ENCODE data around the gene FNDC11.

Gene FNDC11

GRCh38 chr20:63540417-63541186 lies 13.4 kb upstream of the FNDC11 start:
- Histone ChIP-seq H3K4me1 (ENCODE audit: insufficient read depth, low read length) (no peaks in the 10 kb centered on the region; the same call in 1 of the 2 replicates), H3K36me3 (ENCODE audit: insufficient read depth, low read length) (no peaks in the 10 kb centered on the region), H3K9me3 (ENCODE audit: control insufficient read depth, insufficient read depth, low read length) (no peaks in the 10 kb centered on the region), H3K9ac (ENCODE audit: low read depth, low read length) (no peak overlapping the region)

GRCh38 chr20:63541371-63541770 lies 12.6 kb upstream of the FNDC11 start:
- H3K36me3 ChIP-seq (ENCODE audit: insufficient read depth, low read length), result no peaks in the 10 kb centered on the region
- no peak overlapping the region for H3K9ac ChIP-seq (ENCODE audit: low read depth, low read length)
- no peaks in the 10 kb centered on the region; the same call in 1 of the 2 replicates for H3K4me1 ChIP-seq (ENCODE audit: insufficient read depth, low read length)
- H3K9me3 ChIP-seq (ENCODE audit: control insufficient read depth, insufficient read depth, low read length), result no peaks in the 10 kb centered on the region

- Histone ChIP-seq H3K4me1 (ENCODE audit: insufficient read depth, low read length) (no peaks in the 10 kb centered on the region; the same call in 1 of the 2 replicates), H3K36me3 (ENCODE audit: insufficient read depth, low read length) (no peaks in the 10 kb centered on the region), H3K9me3 (ENCODE audit: control insufficient read depth, insufficient read depth, low read length) (no peaks in the 10 kb centered on the region), H3K9ac (ENCODE audit: low read depth, low read length) (no peak overlapping the region)
Measured at GRCh38 chr20:63542031-63542559, 11.9 kb upstream of the FNDC11 start.

- Histone ChIP-seq H3K9ac (ENCODE audit: low read depth, low read length) (no peak overlapping the region), H3K36me3 (ENCODE audit: insufficient read depth, low read length) (no peaks in the 10 kb centered on the region), H3K4me1 (ENCODE audit: insufficient read depth, low read length) (peaks cover under 1% of the 10 kb centered on the region; the same call in 1 of the 2 replicates), H3K9me3 (ENCODE audit: control insufficient read depth, insufficient read depth, low read length) (no peaks in the 10 kb centered on the region)
Measured at GRCh38 chr20:63542696-63543095, 11.3 kb upstream of the FNDC11 start.

- no peaks in the 10 kb centered on the region for H3K9me3 ChIP-seq (ENCODE audit: control insufficient read depth, insufficient read depth, low read length)
- H3K9ac ChIP-seq (ENCODE audit: low read depth, low read length), result no peak overlapping the region
- H3K4me1 ChIP-seq (ENCODE audit: insufficient read depth, low read length), result peaks cover 5% of the 10 kb centered on the region; the same call in 1 of the 2 replicates
- H3K36me3 ChIP-seq (ENCODE audit: insufficient read depth, low read length), result no peaks in the 10 kb centered on the region
Measured at GRCh38 chr20:63543131-63543530, 10.8 kb upstream of the FNDC11 start.

- no peaks in the 10 kb centered on the region for H3K36me3 ChIP-seq (ENCODE audit: insufficient read depth, low read length)
- H3K9ac ChIP-seq (ENCODE audit: low read depth, low read length), result no peak overlapping the region
- no peaks in the 10 kb centered on the region for H3K9me3 ChIP-seq (ENCODE audit: control insufficient read depth, insufficient read depth, low read length)
- peaks cover 11% of the 10 kb centered on the region; the same call in 1 of the 2 replicates for H3K4me1 ChIP-seq (ENCODE audit: insufficient read depth, low read length)
Measured at GRCh38 chr20:63543733-63544132, 10.2 kb upstream of the FNDC11 start.

GRCh38 chr20:63544241-63544957 lies 9.6 kb upstream of the FNDC11 start:
- Histone ChIP-seq H3K36me3 (ENCODE audit: insufficient read depth, low read length) (no peaks in the 10 kb centered on the region), H3K4me1 (ENCODE audit: insufficient read depth, low read length) (peaks cover 13% of the 10 kb centered on the region; the same call in 1 of the 2 replicates), H3K9me3 (ENCODE audit: control insufficient read depth, insufficient read depth, low read length) (no peaks in the 10 kb centered on the region), H3K9ac (ENCODE audit: low read depth, low read length) (no peak overlapping the region)

GRCh38 chr20:63544958-63545516 lies 8.9 kb upstream of the FNDC11 start:
- no peaks in the 10 kb centered on the region for H3K36me3 ChIP-seq (ENCODE audit: insufficient read depth, low read length)
- no peaks in the 10 kb centered on the region for H3K9me3 ChIP-seq (ENCODE audit: control insufficient read depth, insufficient read depth, low read length)
- H3K4me1 ChIP-seq (ENCODE audit: insufficient read depth, low read length), result peaks cover 16% of the 10 kb centered on the region; the same call in 1 of the 2 replicates
- no peak overlapping the region for H3K9ac ChIP-seq (ENCODE audit: low read depth, low read length)

GRCh38 chr20:63545814-63546213 lies 8.1 kb upstream of the FNDC11 start:
- Histone ChIP-seq H3K4me1 (ENCODE audit: insufficient read depth, low read length) (peaks cover 16% of the 10 kb centered on the region; the same call in 1 of the 2 replicates), H3K9ac (ENCODE audit: low read depth, low read length) (no peak overlapping the region), H3K9me3 (ENCODE audit: control insufficient read depth, insufficient read depth, low read length) (no peaks in the 10 kb centered on the region), H3K36me3 (ENCODE audit: insufficient read depth, low read length) (no peaks in the 10 kb centered on the region)

GRCh38 chr20:63546256-63546955 lies 7.6 kb upstream of the FNDC11 start:
- Histone ChIP-seq H3K9ac (ENCODE audit: low read depth, low read length) (no peak overlapping the region), H3K4me1 (ENCODE audit: insufficient read depth, low read length) (peaks cover 16% of the 10 kb centered on the region; the same call in 1 of the 2 replicates), H3K9me3 (ENCODE audit: control insufficient read depth, insufficient read depth, low read length) (no peaks in the 10 kb centered on the region)

GRCh38 chr20:63546956-63547724 lies 6.8 kb upstream of the FNDC11 start:
- Histone ChIP-seq H3K36me3 (ENCODE audit: insufficient read depth, low read length) (no peaks in the 10 kb centered on the region), H3K9ac (ENCODE audit: low read depth, low read length) (no peak overlapping the region), H3K4me1 (ENCODE audit: insufficient read depth, low read length) (peaks cover 16% of the 10 kb centered on the region; the same call in 1 of the 2 replicates), H3K9me3 (ENCODE audit: control insufficient read depth, insufficient read depth, low read length) (no peaks in the 10 kb centered on the region)

More at GRCh38 chr20:63546256-63546955, 7.6 kb upstream of the FNDC11 start:
- no peaks in the 10 kb centered on the region for H3K36me3 ChIP-seq (ENCODE audit: insufficient read depth, low read length)

- H3K4me1 ChIP-seq (ENCODE audit: insufficient read depth, low read length), result peaks cover 21% of the 10 kb centered on the region; the same call in 1 of the 2 replicates
Measured at GRCh38 chr20:63547725-63548480, 6.1 kb upstream of the FNDC11 start, which contains the start of gene SRMS. TSS of gene SRMS (minus strand) at chr20:63547749. CDS start at chr20:63547463, 286 bp downstream.

GRCh38 chr20:63548542-63548941 lies 5.4 kb upstream of the FNDC11 start:
- Histone ChIP-seq H3K9me3 (ENCODE audit: control insufficient read depth, insufficient read depth, low read length) (no peaks in the 10 kb centered on the region), H3K4me1 (ENCODE audit: insufficient read depth, low read length) (peaks cover 23% of the 10 kb centered on the region; the same call in 1 of the 2 replicates), H3K36me3 (ENCODE audit: insufficient read depth, low read length) (no peaks in the 10 kb centered on the region), H3K9ac (ENCODE audit: low read depth, low read length) (no peak overlapping the region)

More at GRCh38 chr20:63547725-63548480, 6.1 kb upstream of the FNDC11 start, which contains the start of gene SRMS:
- Histone ChIP-seq H3K36me3 (ENCODE audit: insufficient read depth, low read length) (no peaks in the 10 kb centered on the region), H3K9ac (ENCODE audit: low read depth, low read length) (no peak within 1 kb of the TSS), H3K9me3 (ENCODE audit: control insufficient read depth, insufficient read depth, low read length) (no peaks in the 10 kb centered on the region)
